ENCODE results near the gene CATSPERZ.
"Not testable (repeated sequence)": the region's sequence is repeated elsewhere in the genome, so short reads cannot be mapped to it uniquely, and the experiment has no call there.

CATSPERZ gene

GRCh38 chr11:64304316-64305072 lies 4.3 kb downstream of the CATSPERZ start:
- peak; percentile 87 for DNase-seq (ENCODE audit: extremely low read depth, insufficient read length)
- TF ChIP-seq CTCF (IDR thresholded peaks at IDR 0.05; ENCODE audit: insufficient read depth, low read length, poor library complexity, severe bottlenecking) = peak; percentile 93
- peaks cover 3% of the 10 kb centered on the region for H3K36me3 ChIP-seq (ENCODE audit: control insufficient read depth, insufficient read depth, low read length)
- H3K4me3 ChIP-seq (replicated peaks; ENCODE audit: low read depth, low read length) = peak overlapping the region; percentile 80
- no peaks in the 10 kb centered on the region; the same call in 1 of the 2 replicates for H3K27me3 ChIP-seq (replicated peaks; ENCODE audit: control insufficient read depth, insufficient read depth, low read length)

GRCh38 chr11:64305075-64305690 lies 5.0 kb downstream of the CATSPERZ start, which contains the start of gene ESRRA:
Gene ESRRA, plus strand, starts transcription at chr11:64305524. Its CDS starts 1,656 bp downstream, at chr11:64307180.
- Histone ChIP-seq H3K36me3 (ENCODE audit: control insufficient read depth, insufficient read depth, low read length) (peaks cover 3% of the 10 kb centered on the region), H3K4me3 (replicated peaks; ENCODE audit: low read depth, low read length) (peak within 1 kb of the TSS; percentile 83), H3K27me3 (replicated peaks; ENCODE audit: control insufficient read depth, insufficient read depth, low read length) (no peaks in the 10 kb centered on the region; the same call in 1 of the 2 replicates)
- no peak for TF ChIP-seq CTCF (IDR thresholded peaks at IDR 0.05; ENCODE audit: insufficient read depth, low read length, poor library complexity, severe bottlenecking)
- peak; percentile 99 for DNase-seq (ENCODE audit: extremely low read depth, insufficient read length)

- peak; percentile 72 for TF ChIP-seq CTCF (IDR thresholded peaks at IDR 0.05; ENCODE audit: insufficient read depth, low read length, poor library complexity, severe bottlenecking)
- H3K36me3 ChIP-seq (ENCODE audit: control insufficient read depth, insufficient read depth, low read length) = peaks cover 3% of the 10 kb centered on the region
- no peaks in the 10 kb centered on the region for H3K27me3 ChIP-seq (replicated peaks; ENCODE audit: control insufficient read depth, insufficient read depth, low read length)
- peak overlapping the region; percentile 83 for H3K4me3 ChIP-seq (replicated peaks; ENCODE audit: low read depth, low read length)
- DNase-seq (ENCODE audit: extremely low read depth, insufficient read length) = peak; percentile 77
Observed at GRCh38 chr11:64305691-64306562, 5.8 kb downstream of the CATSPERZ start.

- Histone ChIP-seq H3K27me3 (replicated peaks; ENCODE audit: control insufficient read depth, insufficient read depth, low read length) (no peaks in the 10 kb centered on the region), H3K36me3 (ENCODE audit: control insufficient read depth, insufficient read depth, low read length) (peaks cover 5% of the 10 kb centered on the region), H3K4me3 (replicated peaks; ENCODE audit: low read depth, low read length) (peak overlapping the region; percentile 83)
- no peak for DNase-seq (ENCODE audit: extremely low read depth, insufficient read length)
- no peak for TF ChIP-seq CTCF (IDR thresholded peaks at IDR 0.05; ENCODE audit: insufficient read depth, low read length, poor library complexity, severe bottlenecking)
Observed at GRCh38 chr11:64306563-64306875, 6.4 kb downstream of the CATSPERZ start.

- TF ChIP-seq CTCF (IDR thresholded peaks at IDR 0.05; ENCODE audit: insufficient read depth, low read length, poor library complexity, severe bottlenecking) = no peak
- DNase-seq (ENCODE audit: extremely low read depth, insufficient read length) = no peak
- Histone ChIP-seq H3K4me3 (replicated peaks; ENCODE audit: low read depth, low read length) (peak overlapping the region; percentile 83), H3K27me3 (replicated peaks; ENCODE audit: control insufficient read depth, insufficient read depth, low read length) (no peaks in the 10 kb centered on the region), H3K36me3 (ENCODE audit: control insufficient read depth, insufficient read depth, low read length) (peaks cover 5% of the 10 kb centered on the region)
Observed at GRCh38 chr11:64306876-64307622, 6.9 kb downstream of the CATSPERZ start.

GRCh38 chr11:64307795-64308194 lies 7.6 kb downstream of the CATSPERZ start:
- DNase-seq (ENCODE audit: extremely low read depth, insufficient read length); H3K36me3 ChIP-seq (ENCODE audit: control insufficient read depth, insufficient read depth, low read length); H3K4me3 ChIP-seq (replicated peaks; ENCODE audit: low read depth, low read length); H3K27me3 ChIP-seq (replicated peaks; ENCODE audit: control insufficient read depth, insufficient read depth, low read length): not testable (repeated sequence)
